ENCODE data around the gene TMEM19.

TMEM19 gene

DNA sequence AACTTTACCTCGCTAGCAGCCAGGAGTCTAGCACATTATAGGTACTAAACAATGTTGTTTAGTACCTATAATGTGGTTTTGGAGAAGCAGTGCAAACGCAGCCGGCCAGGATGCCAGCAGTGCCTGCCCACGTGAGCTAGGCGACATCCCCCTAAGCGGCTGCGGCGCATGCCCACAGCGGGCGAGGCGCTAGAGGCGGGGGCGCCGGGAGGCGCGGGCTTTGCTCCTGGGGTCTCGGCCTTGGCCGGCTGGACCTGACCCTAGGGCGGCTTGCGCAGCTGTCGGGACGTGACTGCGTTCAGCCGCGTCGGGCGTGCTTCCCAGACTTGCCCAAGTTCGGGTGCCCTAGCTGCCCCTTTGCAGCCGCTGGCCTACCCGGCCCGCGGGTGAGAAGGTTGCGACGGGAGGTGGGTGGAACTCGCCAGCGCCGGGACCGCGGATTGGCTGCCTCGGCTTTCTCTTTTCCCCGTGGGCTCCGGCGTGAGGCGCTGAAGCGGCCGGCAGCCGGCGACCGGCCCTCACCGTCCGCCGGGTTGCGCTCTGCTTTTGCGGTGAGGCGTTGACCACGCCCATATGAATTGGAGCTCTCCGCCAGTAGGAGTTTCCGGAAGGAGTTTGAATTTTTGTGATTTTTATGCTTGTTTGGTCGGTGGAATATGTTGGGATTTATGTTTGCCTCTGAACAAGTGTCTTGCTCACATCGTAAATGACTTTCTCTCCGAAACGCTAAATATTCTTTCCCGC is at the start of gene TMEM19:
TSS of gene TMEM19 (plus strand) at position 169 of the 744 bp plus-strand sequence. CDS start 599 bp downstream, outside the sequence.
- peak; percentile 84 to 89 for DNase-seq

- DNase-seq = no peak
These were observed 49.2 kb upstream of the TMEM19 start for GRCh38 chr12:71636704-71637115.

DNA sequence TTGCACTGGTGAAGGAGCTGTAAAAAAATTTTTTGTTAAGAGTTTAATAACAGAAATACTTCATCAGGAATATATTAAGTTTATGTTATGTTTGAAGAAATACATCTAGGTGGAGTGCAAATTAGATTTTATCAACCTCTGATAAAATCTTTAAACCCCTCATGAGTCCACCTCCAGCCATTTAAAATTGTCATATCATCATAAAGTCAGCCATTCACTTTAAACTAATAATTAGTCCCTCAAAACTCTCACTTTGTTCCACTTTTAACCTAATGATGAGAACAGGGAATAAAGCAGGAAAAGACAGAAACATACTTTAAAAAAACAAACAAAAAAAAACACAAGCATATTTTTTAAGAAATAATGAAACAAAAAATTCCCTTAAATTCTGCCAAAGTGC is 47.4 kb upstream of the TMEM19 start:
- no peak for DNase-seq

DNA sequence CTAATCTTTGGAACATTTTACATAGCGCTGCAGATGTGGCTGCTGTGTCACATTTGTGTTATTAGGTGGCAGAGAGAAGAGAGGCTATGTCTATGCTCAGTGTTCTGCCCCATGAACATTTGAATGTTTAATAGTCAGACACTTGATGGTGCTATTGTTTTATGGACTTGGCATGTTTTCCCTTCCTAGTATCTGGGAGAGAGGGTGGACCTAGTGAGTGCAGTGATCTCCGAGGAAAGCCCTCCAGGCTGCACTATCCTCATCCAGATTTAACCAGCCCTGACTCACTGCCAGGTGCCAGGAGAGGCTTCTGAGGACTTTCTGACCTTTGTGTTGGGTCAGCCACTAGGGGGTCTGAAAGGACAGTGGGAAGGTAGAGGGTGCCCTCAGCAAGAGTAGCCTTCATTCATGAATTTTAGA is 46.5 kb upstream of the TMEM19 start:
- DNase-seq = no peak

GRCh38 chr12:71640316-71640715 is 45.6 kb upstream of the TMEM19 start:
- DNase-seq = no peak

DNA sequence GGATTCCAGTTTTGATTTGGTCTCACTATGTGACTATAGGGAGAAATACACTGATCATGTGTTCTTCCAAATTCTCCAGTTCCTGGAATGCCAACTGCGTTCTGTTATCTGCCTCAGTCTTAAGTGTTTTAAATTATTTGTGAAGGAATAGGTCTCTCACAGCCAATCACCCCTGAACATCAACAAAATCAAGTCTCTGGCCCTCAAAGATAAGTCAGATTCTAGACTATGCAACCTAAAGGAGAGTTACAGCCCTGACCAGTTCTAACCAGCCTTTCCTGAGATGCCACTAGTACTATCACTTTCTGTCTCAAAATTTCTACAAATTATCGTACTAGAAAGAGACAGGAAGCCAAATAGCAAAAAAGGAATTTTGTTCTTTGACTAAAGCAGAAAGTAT is 44.5 kb upstream of the TMEM19 start:
- no peak for DNase-seq

GRCh38 chr12:71642264-71642663 is 43.6 kb upstream of the TMEM19 start:
- no peak for DNase-seq

DNA sequence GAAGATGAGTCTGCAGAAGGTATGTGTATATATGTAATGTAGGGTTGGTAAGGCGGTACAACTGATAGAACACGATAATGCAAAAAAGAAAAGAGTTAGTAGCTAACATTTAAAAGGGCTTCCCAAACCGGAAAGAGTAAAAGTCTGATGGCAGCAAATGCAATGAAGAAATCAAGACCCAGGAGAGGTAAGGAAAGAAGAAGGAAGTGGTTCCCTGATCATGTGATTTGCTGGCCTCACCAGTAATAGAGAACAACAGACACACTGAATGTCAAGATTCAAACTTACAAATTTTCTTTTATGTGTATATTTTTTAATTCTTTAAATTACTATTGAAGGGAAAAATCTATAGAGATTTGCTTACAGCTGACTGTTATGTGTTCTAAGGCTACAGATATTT is 40.6 kb upstream of the TMEM19 start:
- DNase-seq = no peak

DNA sequence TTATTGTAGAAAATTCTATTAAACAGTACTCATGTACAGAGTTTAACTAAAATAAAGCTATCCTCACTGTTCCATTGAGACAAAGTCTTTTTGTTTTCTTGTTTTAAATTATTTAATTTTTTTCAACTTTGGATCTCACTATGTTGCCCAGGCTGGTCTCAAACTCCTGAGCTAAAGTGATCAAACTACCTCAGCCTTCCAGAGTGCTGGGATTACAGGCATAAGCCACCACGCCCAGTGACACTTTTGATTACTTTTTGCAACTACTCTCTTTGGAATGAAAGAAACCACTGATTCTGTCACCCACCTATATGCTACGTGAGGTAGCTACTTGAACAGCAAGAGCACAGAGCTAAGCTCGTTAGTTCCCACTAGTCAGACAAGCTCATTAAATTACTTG is 39.4 kb upstream of the TMEM19 start:
- DNase-seq = no peak

DNA sequence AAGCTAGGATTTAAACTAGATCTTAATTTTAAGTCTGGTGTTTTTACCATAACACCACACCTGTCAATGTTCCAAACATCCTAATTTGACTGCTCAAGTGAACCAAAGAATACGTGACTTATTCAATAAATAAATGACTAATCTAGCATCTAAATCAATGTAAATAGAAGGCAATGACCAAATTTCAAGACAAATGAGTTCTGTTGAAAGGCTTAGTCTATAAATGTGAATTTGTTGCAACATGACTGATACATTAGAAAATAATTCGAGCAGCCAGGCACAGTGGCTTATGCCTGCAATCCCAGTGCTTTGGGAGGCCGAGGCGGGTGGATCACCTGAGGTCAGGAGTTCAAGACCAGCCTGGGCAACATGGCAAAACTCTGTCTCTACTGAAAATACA is 37.3 kb upstream of the TMEM19 start:
- DNase-seq = no peak

DNA sequence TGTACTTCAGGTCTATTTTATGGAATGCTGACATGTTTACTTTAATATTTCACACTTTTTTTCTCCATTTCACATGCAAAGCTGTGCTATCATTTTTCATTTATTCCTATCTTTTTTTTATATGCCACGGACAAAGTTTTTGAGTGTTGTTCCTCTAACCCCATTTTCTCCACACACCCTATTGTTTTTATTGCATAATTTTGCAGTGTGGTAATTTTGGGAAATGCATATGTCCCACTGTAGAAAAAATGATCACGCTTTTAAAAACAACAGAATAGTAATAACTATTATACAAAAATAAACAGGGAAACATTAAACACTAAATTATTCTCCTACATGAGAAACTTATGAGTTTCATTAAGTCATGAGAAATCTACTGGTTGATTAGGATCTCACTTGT is 36.5 kb upstream of the TMEM19 start:
- no peak for DNase-seq

DNA sequence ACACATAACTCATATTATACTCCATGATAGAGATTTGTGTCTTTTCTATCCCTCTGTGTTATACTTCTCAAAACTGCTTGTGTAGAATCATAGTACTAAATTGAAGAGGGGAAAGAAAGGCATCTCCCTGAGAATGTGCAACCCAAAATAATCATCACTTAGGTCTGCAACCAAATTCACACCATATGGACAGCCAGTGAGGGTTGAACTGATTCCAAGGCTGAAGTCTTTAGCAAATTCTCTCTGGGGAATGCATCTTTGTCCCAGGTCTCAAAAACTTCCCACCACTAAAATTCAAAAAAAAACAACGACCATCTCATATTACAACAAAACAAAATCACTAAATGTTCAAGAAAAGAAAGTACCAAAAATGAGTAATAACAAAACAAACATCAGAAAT is 33.2 kb upstream of the TMEM19 start:
- no peak for DNase-seq

DNA sequence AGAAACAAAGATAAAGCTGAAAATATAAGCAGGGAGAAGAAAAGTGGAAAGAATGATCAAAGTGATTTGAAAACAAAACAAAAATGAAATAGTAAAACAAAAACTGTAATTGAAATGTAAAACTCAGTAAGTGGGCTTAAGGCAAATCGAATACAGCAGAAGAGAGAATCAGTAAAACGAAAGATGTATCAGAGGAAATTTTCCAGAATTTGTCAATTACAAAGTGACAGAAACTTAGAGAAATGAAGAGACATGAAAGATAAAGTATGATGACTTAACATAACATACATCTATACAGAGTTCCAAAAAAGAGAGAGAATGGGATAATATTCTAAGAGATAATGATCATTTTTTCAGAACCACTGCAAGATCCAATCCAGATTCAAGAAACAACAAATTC is 32.7 kb upstream of the TMEM19 start:
- DNase-seq = no peak

- DNase-seq = no peak
These were observed 31.7 kb upstream of the TMEM19 start for GRCh38 chr12:71654200-71654599.

DNA sequence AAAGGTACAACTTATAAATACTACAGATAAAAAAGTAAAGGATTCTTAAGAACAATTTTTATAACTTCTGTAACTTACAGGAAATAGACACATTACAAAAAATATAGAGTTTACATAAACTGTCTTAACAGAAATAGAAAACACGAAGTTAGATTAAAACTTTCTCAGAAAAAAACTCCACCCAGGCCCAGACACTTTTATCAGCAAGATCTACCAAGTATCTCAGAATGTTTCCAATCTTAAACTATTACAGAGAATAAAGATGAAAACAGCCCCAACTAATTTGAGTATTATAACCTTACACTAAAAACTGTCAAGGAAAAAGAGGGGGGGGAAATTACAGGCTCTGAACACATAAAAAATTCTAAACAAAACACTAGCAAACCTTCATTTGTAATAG is 30.4 kb upstream of the TMEM19 start:
- no peak for DNase-seq

- DNase-seq = no peak
These were observed 30.0 kb upstream of the TMEM19 start for GRCh38 chr12:71655907-71656306.

GRCh38 chr12:71656740-71657139 is 29.1 kb upstream of the TMEM19 start:
- DNase-seq = no peak

- no peak for DNase-seq
These were observed 23.8 kb upstream of the TMEM19 start for GRCh38 chr12:71661977-71662530.

GRCh38 chr12:71662849-71663560 is 22.9 kb upstream of the TMEM19 start:
- DNase-seq = no peak

DNA sequence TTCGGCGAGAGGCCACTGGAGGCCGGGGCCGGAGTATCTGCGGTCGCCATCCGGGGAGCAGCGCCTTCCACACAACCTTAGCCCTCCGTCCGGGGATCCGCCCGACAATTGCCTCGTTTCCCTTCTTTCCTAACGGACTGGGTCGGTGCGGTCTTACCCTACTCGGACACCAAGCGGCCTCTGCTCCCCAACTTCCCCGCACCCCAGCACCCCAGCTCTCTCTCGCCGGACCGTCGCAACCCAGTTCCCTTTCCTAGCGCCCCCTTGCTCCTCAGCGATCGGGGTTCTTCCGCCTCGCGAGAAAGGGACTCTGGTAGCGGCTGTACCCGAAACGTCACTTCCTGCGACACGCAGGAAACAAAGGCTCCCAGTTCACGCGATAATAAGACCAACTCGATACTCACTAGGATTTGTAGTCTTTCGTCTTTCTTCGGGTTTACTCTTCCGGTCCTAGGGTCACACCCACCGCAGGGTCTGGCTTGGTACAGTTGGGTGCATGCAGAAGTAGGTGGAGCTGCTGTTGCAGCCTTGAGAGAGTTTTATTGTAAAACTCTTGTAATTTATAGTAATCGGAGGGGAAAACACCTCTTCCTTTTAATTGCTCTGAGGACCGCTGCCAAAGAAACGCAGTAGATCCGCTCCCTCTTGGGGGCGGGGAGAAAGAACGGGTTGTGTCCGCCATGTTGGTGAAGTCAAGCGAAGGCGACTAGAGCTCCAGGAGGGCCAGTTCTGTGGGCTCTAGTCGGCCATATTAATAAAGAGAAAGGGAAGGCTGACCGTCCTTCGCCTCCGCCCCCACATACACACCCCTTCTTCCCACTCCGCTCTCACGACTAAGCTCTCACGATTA is 22.1 kb upstream of the TMEM19 start, which contains the start of the genes THAP2 and ZFC3H1:
TSS of gene THAP2 (plus strand) at position 741 of the 850 bp plus-strand sequence. CDS start 209 bp downstream, outside the sequence.
TSS of gene ZFC3H1 (minus strand) at position 288 of the 850 bp plus-strand sequence. CDS start at position 50, 238 bp downstream.
- DNase-seq = peak; percentile 92 to 99

- no peak for DNase-seq
These were observed 21.3 kb upstream of the TMEM19 start for GRCh38 chr12:71664411-71665089.

- no peak for DNase-seq
These were observed 20.8 kb upstream of the TMEM19 start for GRCh38 chr12:71665090-71665463.
